Uterus (tissue), 2 donors: Measurements from ENCODE around the gene COL26A1.

Experiments used
- CTCF ChIP-seq, 4 experiments: fragments of 200-600 bp in 2 of 4; fragments of 450-650 bp in 2 of 4; sonication (generic) in 2 of 4; IDR thresholded peaks; one replicate each; pipeline ENCODE4 v1.5.1; 2016 to 2019; ENCODE audit warnings: antibody characterized with exemption in 4 of 4, mild to moderate bottlenecking in 2 of 4, moderate library complexity in 1 of 4
- POLR2A ChIP-seq, 2 donors: fragments of 450-650 bp; IDR thresholded peaks; one replicate each; pipeline ENCODE4 v1.6.1; 2016; ENCODE audit warnings: antibody characterized with exemption in 2 of 2, mild to moderate bottlenecking in 1 of 2, moderate library complexity in 1 of 2

- TF ChIP-seq CTCF (IDR thresholded peaks at IDR 0.05), result no peak
- TF ChIP-seq POLR2A (IDR thresholded peaks at IDR 0.05), result no peak
Measured at GRCh38 chr7:101374990-101375389, 12.3 kb downstream of the COL26A1 start.
